Sigmoid colon (tissue), 7 donors: ENCODE data around the gene UBR3. TPM values are rescaled to one million over a fixed set of nuclear protein-coding genes. Genes with fewer than 3 reads are reported as not detected.
"Not testable (repeated sequence)": the region's sequence is repeated elsewhere in the genome, so short reads cannot be mapped to it uniquely, and the experiment has no call there.

ENCODE experiments used
- DNase-seq: peaks from one replicate; pipeline ENCODE4 v3.0.0-alpha.2; 2019
- H3K27ac ChIP-seq, 4 donors: fragments of 200-600 bp; sonication (generic); one replicate each; pipeline ENCODE4 v1.5.1; 2016 to 2019; ENCODE audit warnings: mild to moderate bottlenecking in 1 of 4
- H3K27me3 ChIP-seq, 3 donors: fragments of 200-600 bp; sonication (generic); one replicate each; pipeline ENCODE4 v1.5.1; 2019; ENCODE audit warnings: mild to moderate bottlenecking in 1 of 3
- H3K36me3 ChIP-seq, 4 donors: fragments of 200-600 bp; sonication (generic); one replicate each; pipeline ENCODE4 v1.5.1; 2016 to 2019
- H3K4me1 ChIP-seq, 4 donors: fragments of 200-600 bp; sonication (generic); one replicate each; pipeline ENCODE4 v1.5.1; 2017 to 2019
- H3K4me3 ChIP-seq, 4 donors: fragments of 200-600 bp; sonication (generic); one replicate each; pipeline ENCODE4 v1.5.1; 2017 to 2019; ENCODE audit warnings: mild to moderate bottlenecking in 2 of 4, moderate library complexity in 1 of 4
- H3K9me3 ChIP-seq, 4 donors: fragments of 200-600 bp in 3 of 4; sonication (generic) in 3 of 4; one replicate each; pipeline versions ENCODE4 v1.5.1 to v1.6.1; 2013 to 2019
- EP300 ChIP-seq, 4 donors: sonication (generic); formaldehyde crosslinking; IDR thresholded peaks; one replicate each; pipeline ENCODE4 v1.6.1; 2017; ENCODE audit warnings: antibody characterized with exemption in 4 of 4
- POLR2A ChIP-seq, 2 donors: fragments of 450-650 bp; IDR thresholded peaks; one replicate each; pipeline ENCODE4 v1.6.1; 2016; ENCODE audit warnings: antibody characterized with exemption in 2 of 2, mild to moderate bottlenecking in 2 of 2, moderate library complexity in 2 of 2
- POLR2AphosphoS5 ChIP-seq, 4 donors: sonication (generic); formaldehyde crosslinking; IDR thresholded peaks; one replicate each; pipeline ENCODE4 v1.6.1; 2017; ENCODE audit warnings: antibody characterized with exemption in 4 of 4
- WGBS, 2 donors: extraction: QIAGEN DNeasy Blood & Tissue Kit; methylation state at CpG; one replicate each; pipeline ENCODE4 v1.1.7; 2013; 5-methylcytosine and 5-hydroxymethylcytosine counted together
- intact Hi-C: fragments of 100-400 bp; cut with DNase I; formaldehyde crosslinking; loops from one replicate; pipeline ENCODE4 v1.15.1; 2023
- polyA plus RNA-seq, 3 donors: library from polyadenylated mRNA; stranded (reverse); fragments of 200-250 nt; gene quantifications; one replicate each; pipeline ENCODE4 v1.2.3, GENCODE V29; 2013
- total RNA-seq, 4 donors: library from RNA; depleted of rRNA; stranded (reverse); fragments of >200 nt; gene quantifications; one replicate each; pipeline ENCODE4 v1.1.0, GENCODE V29; 2016
- TF ChIP-seq, protein P1 (sequence below), 4 experiments: fragments of 450-650 bp in 3 of 4; fragments of 200-600 bp in 1 of 4; IDR thresholded peaks; one replicate each; pipeline ENCODE4 v1.5.1; 2016 to 2019; ENCODE audit warnings: antibody characterized with exemption in 4 of 4, mild to moderate bottlenecking in 3 of 4, moderate library complexity in 2 of 4
- donor health status: healthy with polysubstance abuse.
- donor health status: Bipolar disorder and iron deficiency.
- donor health status: healthy.

UBR3 gene
- total and polyA plus RNA-seq, 7 donors, result 4.2 to 101 (median 63.3) TPM

GRCh38 chr2:169808221-169808620, 19.0 kb upstream of the UBR3 start:
- Histone ChIP-seq H3K4me1 (peaks cover 0 to 6% (median 0%) of the 10 kb centered on the region in 4 donors), H3K27me3 (no peaks in the 10 kb centered on the region), H3K27ac (no peak overlapping the region), H3K4me3 (no peak overlapping the region), H3K36me3 (peaks cover 21 to 91% (median 58%) of the 10 kb centered on the region in 4 donors), H3K9me3 (no peaks in the 10 kb centered on the region)
- TF ChIP-seq EP300 (IDR thresholded peaks at IDR 0.05), result no peak
- TF ChIP-seq, protein P1, sequence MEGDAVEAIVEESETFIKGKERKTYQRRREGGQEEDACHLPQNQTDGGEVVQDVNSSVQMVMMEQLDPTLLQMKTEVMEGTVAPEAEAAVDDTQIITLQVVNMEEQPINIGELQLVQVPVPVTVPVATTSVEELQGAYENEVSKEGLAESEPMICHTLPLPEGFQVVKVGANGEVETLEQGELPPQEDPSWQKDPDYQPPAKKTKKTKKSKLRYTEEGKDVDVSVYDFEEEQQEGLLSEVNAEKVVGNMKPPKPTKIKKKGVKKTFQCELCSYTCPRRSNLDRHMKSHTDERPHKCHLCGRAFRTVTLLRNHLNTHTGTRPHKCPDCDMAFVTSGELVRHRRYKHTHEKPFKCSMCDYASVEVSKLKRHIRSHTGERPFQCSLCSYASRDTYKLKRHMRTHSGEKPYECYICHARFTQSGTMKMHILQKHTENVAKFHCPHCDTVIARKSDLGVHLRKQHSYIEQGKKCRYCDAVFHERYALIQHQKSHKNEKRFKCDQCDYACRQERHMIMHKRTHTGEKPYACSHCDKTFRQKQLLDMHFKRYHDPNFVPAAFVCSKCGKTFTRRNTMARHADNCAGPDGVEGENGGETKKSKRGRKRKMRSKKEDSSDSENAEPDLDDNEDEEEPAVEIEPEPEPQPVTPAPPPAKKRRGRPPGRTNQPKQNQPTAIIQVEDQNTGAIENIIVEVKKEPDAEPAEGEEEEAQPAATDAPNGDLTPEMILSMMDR (IDR thresholded peaks at IDR 0.05), result no peak
- no peak for TF ChIP-seq POLR2A (IDR thresholded peaks at IDR 0.05)
- TF ChIP-seq POLR2AphosphoS5 (IDR thresholded peaks at IDR 0.05), result no peak
- DNase-seq, result no peak
- WGBS, 2 donors, result 87 to 89% methylated on average over 4 of the region's 4 CpGs
- intact Hi-C loops, result no loop called here

DNA sequence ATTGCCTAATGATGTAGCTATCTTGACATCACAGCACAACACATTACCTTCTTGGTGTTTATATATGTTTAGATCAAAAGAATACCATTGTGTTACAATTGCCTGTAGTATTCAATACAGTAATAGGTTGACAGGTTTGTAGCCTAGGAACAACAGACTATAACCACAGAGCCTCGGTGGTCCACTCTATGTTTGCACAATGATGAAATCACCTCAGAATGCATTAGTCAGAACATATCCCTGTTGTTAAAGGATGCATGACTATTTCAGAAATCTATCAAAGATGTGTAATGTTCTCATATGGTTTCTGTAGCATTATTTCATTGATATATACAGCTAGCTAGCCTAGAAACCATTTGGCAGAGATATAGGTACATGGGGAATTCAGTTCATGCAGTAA, 11.4 kb upstream of the UBR3 start:
- Histone ChIP-seq H3K9me3 (no peaks in the 10 kb centered on the region), H3K27me3 (no peaks in the 10 kb centered on the region), H3K4me1 (no peaks in the 10 kb centered on the region), H3K4me3 (no peak overlapping the region), H3K27ac (no peak overlapping the region), H3K36me3 (peaks cover 15 to 89% (median 24%) of the 10 kb centered on the region in 4 donors)
- no peak for DNase-seq
- no peak for TF ChIP-seq EP300 (IDR thresholded peaks at IDR 0.05)
- intact Hi-C loops, result no loop called here
- 32 to 65% methylated on average over 1 of the region's 1 CpG for WGBS, 2 donors

- H3K9me3 ChIP-seq, H3K4me1 ChIP-seq, H3K4me3 ChIP-seq, intact Hi-C loops, H3K27me3 ChIP-seq, DNase-seq, H3K27ac ChIP-seq: not testable (repeated sequence)
- H3K36me3 ChIP-seq, result peaks cover 7 to 87% (median 20%) of the 10 kb centered on the region in 4 donors
These were observed 10.3 kb upstream of the UBR3 start for GRCh38 chr2:169816961-169817360.

GRCh38 chr2:169817369-169817768, 9.9 kb upstream of the UBR3 start:
- H3K27me3 ChIP-seq, H3K27ac ChIP-seq, intact Hi-C loops, H3K4me1 ChIP-seq, DNase-seq, H3K9me3 ChIP-seq, H3K4me3 ChIP-seq: not testable (repeated sequence)
- peaks cover 3 to 84% (median 18%) of the 10 kb centered on the region in 4 donors for H3K36me3 ChIP-seq
- WGBS, 2 donors, result 97 to 98% methylated on average over 6 of the region's 6 CpGs

- intact Hi-C loops, result no loop called here
- Histone ChIP-seq H3K36me3 (peaks cover 3 to 76% (median 15%) of the 10 kb centered on the region in 4 donors), H3K27ac (no peak overlapping the region)
These were observed 9.0 kb upstream of the UBR3 start for GRCh38 chr2:169818241-169818640.

GRCh38 chr2:169819106-169819505, 8.1 kb upstream of the UBR3 start:
- 82 to 84% methylated on average over 1 of the region's 1 CpG for WGBS, 2 donors
- TF ChIP-seq EP300 (IDR thresholded peaks at IDR 0.05) (no peak), POLR2A (IDR thresholded peaks at IDR 0.05) (no peak), POLR2AphosphoS5 (IDR thresholded peaks at IDR 0.05) (no peak)
- TF ChIP-seq, protein P1 (IDR thresholded peaks at IDR 0.05), result no peak
- no peak for DNase-seq
- Histone ChIP-seq H3K27me3 (no peaks in the 10 kb centered on the region), H3K4me3 (no peak overlapping the region), H3K9me3 (no peaks in the 10 kb centered on the region), H3K4me1 (peaks cover 0 to 23% (median 16%) of the 10 kb centered on the region in 4 donors), H3K36me3 (peaks cover 3 to 67% (median 14%) of the 10 kb centered on the region in 4 donors), H3K27ac (no peak overlapping the region)
- intact Hi-C loops, result no loop called here

More at GRCh38 chr2:169818241-169818640, 9.0 kb upstream of the UBR3 start:
- H3K9me3 ChIP-seq, result no peaks in the 10 kb centered on the region
- no peaks in the 10 kb centered on the region for H3K27me3 ChIP-seq
- no peak overlapping the region for H3K4me3 ChIP-seq
- peaks cover 0 to 15% (median 7%) of the 10 kb centered on the region in 4 donors for H3K4me1 ChIP-seq
- TF ChIP-seq POLR2AphosphoS5 (IDR thresholded peaks at IDR 0.05) (no peak), POLR2A (IDR thresholded peaks at IDR 0.05) (no peak), EP300 (IDR thresholded peaks at IDR 0.05) (no peak)
- TF ChIP-seq, protein P1 (IDR thresholded peaks at IDR 0.05), result no peak
- DNase-seq, result no peak

DNA sequence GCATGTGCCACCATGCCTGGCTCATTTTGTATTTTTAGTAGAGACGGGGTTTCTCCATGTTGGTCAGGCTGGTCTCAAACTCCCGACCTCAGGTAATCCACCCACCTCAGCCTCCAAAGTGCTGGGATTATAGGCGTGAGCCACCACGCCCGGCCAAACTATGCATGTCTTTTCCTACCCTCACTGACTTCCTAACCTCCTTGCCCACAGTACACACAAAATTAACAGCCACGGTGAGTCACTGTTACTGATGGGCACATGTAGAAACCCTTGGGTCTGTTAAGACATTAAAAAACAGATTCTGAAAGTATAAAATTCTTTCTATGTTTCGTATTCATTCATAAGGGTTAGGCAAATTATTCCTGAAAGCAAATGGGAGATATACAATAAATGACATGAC, 7.2 kb upstream of the UBR3 start:
- intact Hi-C loops, H3K9me3 ChIP-seq, H3K4me3 ChIP-seq, DNase-seq, H3K27ac ChIP-seq, H3K27me3 ChIP-seq: not testable (repeated sequence)
- Histone ChIP-seq H3K4me1 (peaks cover 0 to 27% (median 19%) of the 10 kb centered on the region in 4 donors), H3K36me3 (peaks cover 3 to 59% (median 10%) of the 10 kb centered on the region in 4 donors)
- WGBS, 2 donors, result 61 to 79% methylated on average over 7 of the region's 7 CpGs
